SU-DHL-6 (cell line): Measurements from ENCODE around the gene CTXND1.

Experiments
- EZH2phosphoT487 ChIP-seq: fragments of 200-600 bp; sonication (generic), shearing (Covaris generic); conservative IDR thresholded peaks from 2 replicates; pipeline ENCODE4 v1.6.1; 2018; ENCODE audit warnings: mild to moderate bottlenecking, antibody characterized with exemption, low read length, moderate library complexity, mixed read lengths
- TF ChIP-seq, protein P1 (sequence below): fragments of 200-600 bp; sonication (generic); IDR thresholded peaks from one replicate; pipeline ENCODE4 v1.5.1; 2017; ENCODE audit warnings: antibody characterized with exemption, mild to moderate bottlenecking, low read length, moderate library complexity; ENCODE audit not compliant: insufficient read depth, poor library complexity, severe bottlenecking

DNA sequence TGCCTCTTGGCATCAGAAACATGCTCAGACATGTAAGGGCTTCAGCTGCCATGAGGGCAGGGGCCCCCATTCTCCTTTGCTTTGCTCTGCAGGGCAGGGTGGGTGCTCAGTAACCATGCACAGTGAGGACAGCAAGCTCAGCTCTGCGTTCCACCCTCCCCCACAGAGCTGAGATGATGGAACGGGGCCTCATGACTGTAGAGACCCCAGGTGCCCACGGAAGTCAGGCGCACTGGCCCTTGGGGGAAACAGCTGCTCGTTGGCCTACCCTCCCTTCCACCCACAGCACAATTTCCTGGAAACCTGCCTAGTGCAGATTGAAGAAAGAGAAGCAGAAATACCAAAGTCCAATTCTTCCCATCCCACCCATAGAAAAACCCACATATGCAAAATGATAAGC is 10.5 kb downstream of the CTXND1 start:
- TF ChIP-seq, protein P1, sequence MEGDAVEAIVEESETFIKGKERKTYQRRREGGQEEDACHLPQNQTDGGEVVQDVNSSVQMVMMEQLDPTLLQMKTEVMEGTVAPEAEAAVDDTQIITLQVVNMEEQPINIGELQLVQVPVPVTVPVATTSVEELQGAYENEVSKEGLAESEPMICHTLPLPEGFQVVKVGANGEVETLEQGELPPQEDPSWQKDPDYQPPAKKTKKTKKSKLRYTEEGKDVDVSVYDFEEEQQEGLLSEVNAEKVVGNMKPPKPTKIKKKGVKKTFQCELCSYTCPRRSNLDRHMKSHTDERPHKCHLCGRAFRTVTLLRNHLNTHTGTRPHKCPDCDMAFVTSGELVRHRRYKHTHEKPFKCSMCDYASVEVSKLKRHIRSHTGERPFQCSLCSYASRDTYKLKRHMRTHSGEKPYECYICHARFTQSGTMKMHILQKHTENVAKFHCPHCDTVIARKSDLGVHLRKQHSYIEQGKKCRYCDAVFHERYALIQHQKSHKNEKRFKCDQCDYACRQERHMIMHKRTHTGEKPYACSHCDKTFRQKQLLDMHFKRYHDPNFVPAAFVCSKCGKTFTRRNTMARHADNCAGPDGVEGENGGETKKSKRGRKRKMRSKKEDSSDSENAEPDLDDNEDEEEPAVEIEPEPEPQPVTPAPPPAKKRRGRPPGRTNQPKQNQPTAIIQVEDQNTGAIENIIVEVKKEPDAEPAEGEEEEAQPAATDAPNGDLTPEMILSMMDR, result no peak
- no peak for TF ChIP-seq EZH2phosphoT487
